Activated T-helper 1 cell treated with anti-CD3 and anti-CD28 coated beads, Interleukin-12 subunit alpha, Interleukin-12 subunit beta, Interleukin-2, Interleukin-4 antibody, amounts not matched to agents 30 ng/mL and 10 ng/mL and 1 ng/mL, durations not matched to agents 14 hours and 24 hours and 36 hours (primary cell): Measurements from ENCODE around the gene TCL1A. TPM values are rescaled to one million over a fixed set of nuclear protein-coding genes. Genes with fewer than 3 reads are reported as not detected.
"Not testable (repeated sequence)": the region's sequence is repeated elsewhere in the genome, so short reads cannot be mapped to it uniquely, and the experiment has no call there.

Experiments used
- DNase-seq: peaks from one replicate; pipeline ENCODE4 v3.0.0; 2021; ENCODE audit warnings: low spot score
- H3K27ac Mint-ChIP-seq: one replicate; pipeline ENCODE4 v1.8.0; 2021; ENCODE audit warnings: mild to moderate bottlenecking, mixed read lengths
- H3K27me3 Mint-ChIP-seq: one replicate; pipeline ENCODE4 v1.8.0; 2022; ENCODE audit warnings: mild to moderate bottlenecking, moderate library complexity, mixed read lengths; ENCODE audit not compliant: insufficient read depth
- H3K36me3 Mint-ChIP-seq: one replicate; pipeline ENCODE4 v1.8.0; 2021; ENCODE audit warnings: low read depth, mixed read lengths
- H3K4me1 Mint-ChIP-seq: one replicate; pipeline ENCODE4 v1.8.0; 2021; ENCODE audit warnings: low read depth, mixed read lengths
- H3K4me3 Mint-ChIP-seq: one replicate; pipeline ENCODE4 v1.8.0; 2021; ENCODE audit warnings: mild to moderate bottlenecking, moderate library complexity, mixed read lengths
- H3K9me3 Mint-ChIP-seq: one replicate; pipeline ENCODE4 v1.8.0; 2021; ENCODE audit warnings: mixed read lengths
- intact Hi-C: fragments of 100-400 bp; cut with micrococcal nuclease; formaldehyde crosslinking; loops from one replicate; pipeline ENCODE4 v1.15.1; 2024
- total RNA-seq: library from RNA; stranded (reverse); gene quantifications from 2 replicates; pipeline ENCODE4 v1.2.3, GENCODE V29; 2022

Gene TCL1A
- total RNA-seq, 1 donor from 2014 or later, result not detected

GRCh38 chr14:95683793-95684192 is 30.1 kb downstream of the TCL1A start:
- no peaks in the 10 kb centered on the region for H3K36me3 Mint-ChIP-seq
- intact Hi-C loops, result loop anchor here (1.0 kb wide), 1 partner anchor 122 kb away; no protein-coding TSS in a partner anchor
- H3K4me3 Mint-ChIP-seq, result no peak overlapping the region
- no peak overlapping the region for H3K27ac Mint-ChIP-seq
- H3K4me1 Mint-ChIP-seq, result no peaks in the 10 kb centered on the region
- H3K27me3 Mint-ChIP-seq, result peaks cover 5% of the 10 kb centered on the region
- no peak for DNase-seq
- no peaks in the 10 kb centered on the region for H3K9me3 Mint-ChIP-seq

GRCh38 chr14:95681153-95681552 is 32.8 kb downstream of the TCL1A start:
- H3K36me3 Mint-ChIP-seq, result no peaks in the 10 kb centered on the region
- no peaks in the 10 kb centered on the region for H3K9me3 Mint-ChIP-seq
- no peak for DNase-seq
- intact Hi-C loops, result no loop called here
- no peaks in the 10 kb centered on the region for H3K4me1 Mint-ChIP-seq
- no peak overlapping the region for H3K4me3 Mint-ChIP-seq
- H3K27me3 Mint-ChIP-seq, result peaks cover 5% of the 10 kb centered on the region
- H3K27ac Mint-ChIP-seq, result no peak overlapping the region

GRCh38 chr14:95679998-95680735 is 33.8 kb downstream of the TCL1A start:
- H3K27ac Mint-ChIP-seq, result no peak overlapping the region
- no peak for DNase-seq
- no peaks in the 10 kb centered on the region for H3K36me3 Mint-ChIP-seq
- H3K27me3 Mint-ChIP-seq, result peaks cover 5% of the 10 kb centered on the region
- H3K9me3 Mint-ChIP-seq, result no peaks in the 10 kb centered on the region
- intact Hi-C loops, result no loop called here
- no peak overlapping the region for H3K4me3 Mint-ChIP-seq
- H3K4me1 Mint-ChIP-seq, result no peaks in the 10 kb centered on the region

- Mint-ChIP-seq H3K9me3 (no peaks in the 10 kb centered on the region), H3K27me3 (peaks cover 5% of the 10 kb centered on the region), H3K27ac (no peak overlapping the region), H3K4me1 (no peaks in the 10 kb centered on the region), H3K36me3 (no peaks in the 10 kb centered on the region), H3K4me3 (no peak overlapping the region)
- intact Hi-C loops, result no loop called here
- no peak for DNase-seq
These were observed 34.6 kb downstream of the TCL1A start for GRCh38 chr14:95679148-95679815.

- no peak overlapping the region for H3K27ac Mint-ChIP-seq
- no peaks in the 10 kb centered on the region for H3K9me3 Mint-ChIP-seq
- no peaks in the 10 kb centered on the region for H3K36me3 Mint-ChIP-seq
- H3K4me3 Mint-ChIP-seq, result no peak overlapping the region
- DNase-seq, result no peak
- no peaks in the 10 kb centered on the region for H3K4me1 Mint-ChIP-seq
- peaks cover 2% of the 10 kb centered on the region for H3K27me3 Mint-ChIP-seq
- intact Hi-C loops, result no loop called here
These were observed 36.6 kb downstream of the TCL1A start for GRCh38 chr14:95677179-95677835.

GRCh38 chr14:95675486-95675885 is 38.4 kb downstream of the TCL1A start:
- Mint-ChIP-seq H3K4me1 (no peaks in the 10 kb centered on the region), H3K36me3 (no peaks in the 10 kb centered on the region), H3K4me3 (no peak overlapping the region), H3K9me3 (no peaks in the 10 kb centered on the region), H3K27ac (no peak overlapping the region), H3K27me3 (no peaks in the 10 kb centered on the region)
- DNase-seq, result no peak
- intact Hi-C loops, result no loop called here

- H3K4me1 Mint-ChIP-seq, result no peaks in the 10 kb centered on the region
- intact Hi-C loops, result no loop called here
- no peak overlapping the region for H3K4me3 Mint-ChIP-seq
- H3K9me3 Mint-ChIP-seq, result no peaks in the 10 kb centered on the region
- no peaks in the 10 kb centered on the region for H3K27me3 Mint-ChIP-seq
- H3K36me3 Mint-ChIP-seq, result no peaks in the 10 kb centered on the region
- no peak for DNase-seq
- no peak overlapping the region for H3K27ac Mint-ChIP-seq
These were observed 39.3 kb downstream of the TCL1A start for GRCh38 chr14:95674613-95675012.

GRCh38 chr14:95668235-95668772 is 45.6 kb downstream of the TCL1A start:
- Mint-ChIP-seq H3K27ac (no peak overlapping the region), H3K36me3 (no peaks in the 10 kb centered on the region), H3K9me3 (no peaks in the 10 kb centered on the region), H3K27me3 (peaks cover 2% of the 10 kb centered on the region), H3K4me3 (no peak overlapping the region), H3K4me1 (no peaks in the 10 kb centered on the region)
- intact Hi-C loops, result no loop called here
- DNase-seq, result no peak

GRCh38 chr14:95667249-95667693 is 46.7 kb downstream of the TCL1A start:
- no peak overlapping the region for H3K4me3 Mint-ChIP-seq

GRCh38 chr14:95666450-95666849 is 47.5 kb downstream of the TCL1A start:
- DNase-seq, result no peak
- H3K4me1 Mint-ChIP-seq, result peaks cover 5% of the 10 kb centered on the region
- H3K36me3 Mint-ChIP-seq, result no peaks in the 10 kb centered on the region
- intact Hi-C loops, result no loop called here
- H3K27ac Mint-ChIP-seq, result no peak overlapping the region
- no peak overlapping the region for H3K4me3 Mint-ChIP-seq
- H3K9me3 Mint-ChIP-seq, result no peaks in the 10 kb centered on the region
- H3K27me3 Mint-ChIP-seq, result peaks cover 4% of the 10 kb centered on the region

More at GRCh38 chr14:95667249-95667693, 46.7 kb downstream of the TCL1A start:
- no peak for DNase-seq
- peaks cover 4% of the 10 kb centered on the region for H3K27me3 Mint-ChIP-seq
- peaks cover 5% of the 10 kb centered on the region for H3K4me1 Mint-ChIP-seq
- no peaks in the 10 kb centered on the region for H3K36me3 Mint-ChIP-seq
- no peaks in the 10 kb centered on the region for H3K9me3 Mint-ChIP-seq
- intact Hi-C loops, result no loop called here
- no peak overlapping the region for H3K27ac Mint-ChIP-seq

- H3K27me3 Mint-ChIP-seq, H3K27ac Mint-ChIP-seq, DNase-seq, H3K36me3 Mint-ChIP-seq, intact Hi-C loops, H3K9me3 Mint-ChIP-seq, H3K4me3 Mint-ChIP-seq, H3K4me1 Mint-ChIP-seq: not testable (repeated sequence)
These were observed 48.4 kb downstream of the TCL1A start for GRCh38 chr14:95665530-95665929.

- Mint-ChIP-seq H3K4me3 (no peak overlapping the region), H3K27me3 (peaks cover 7% of the 10 kb centered on the region), H3K27ac (no peak overlapping the region), H3K36me3 (no peaks in the 10 kb centered on the region), H3K4me1 (peaks cover 5% of the 10 kb centered on the region), H3K9me3 (no peaks in the 10 kb centered on the region)
- intact Hi-C loops, result no loop called here
- DNase-seq, result no peak
These were observed 49.4 kb downstream of the TCL1A start for GRCh38 chr14:95664546-95664945.

GRCh38 chr14:95664066-95664465 is 49.9 kb downstream of the TCL1A start:
- H3K4me1 Mint-ChIP-seq, result peaks cover 5% of the 10 kb centered on the region
- H3K36me3 Mint-ChIP-seq, result no peaks in the 10 kb centered on the region
- intact Hi-C loops, result no loop called here
- no peak overlapping the region for H3K4me3 Mint-ChIP-seq
- no peaks in the 10 kb centered on the region for H3K9me3 Mint-ChIP-seq
- no peak for DNase-seq
- no peak overlapping the region for H3K27ac Mint-ChIP-seq
- peaks cover 7% of the 10 kb centered on the region for H3K27me3 Mint-ChIP-seq
